SK-N-SH treated with all-trans-retinoic acid at 6 μM for 48 hours (cell line): ENCODE results near the gene AFAP1.
A peak's percentile ranks its signal among the peaks of the same experiment; 100 is the strongest.

Source experiments
- ATAC-seq: fragments of 200-7000 bp; cut with Tn5 transposase; 3 replicates; pipeline ENCODE4 v1.9.1; 2020; ENCODE audit warnings: mild to moderate bottlenecking, moderate library complexity
- ARNTL ChIP-seq: fragments of 450-650 bp; formaldehyde crosslinking; IDR thresholded peaks from 2 replicates; pipeline ENCODE4 v1.5.0; 2020; ENCODE audit warnings: low read depth, mild to moderate bottlenecking, moderate library complexity, borderline replicate concordance
- CSDC2 ChIP-seq: fragments of 250-450 bp; sonication (Bioruptor Pico); IDR thresholded peaks from 2 replicates; pipeline ENCODE4 v1.5.0; 2020; ENCODE audit warnings: mild to moderate bottlenecking, moderate library complexity
- CSRNP3 ChIP-seq: fragments of 250-450 bp; sonication (Bioruptor Pico); IDR thresholded peaks from 2 replicates; pipeline ENCODE4 v1.5.1; 2021; ENCODE audit warnings: mild to moderate bottlenecking, moderate library complexity
- ESRRG ChIP-seq: fragments of 250-450 bp; sonication (Bioruptor Pico); IDR thresholded peaks from 2 replicates; pipeline ENCODE4 v1.6.1; 2021; ENCODE audit warnings: mild to moderate bottlenecking
- GLIS3 ChIP-seq: fragments of 250-450 bp; sonication (Bioruptor Pico); IDR thresholded peaks from 2 replicates; pipeline ENCODE4 v1.5.0; 2020; ENCODE audit warnings: mild to moderate bottlenecking, moderate library complexity
- ISL1 ChIP-seq: fragments of 250-450 bp; sonication (Bioruptor Pico); IDR thresholded peaks from 2 replicates; pipeline ENCODE4 v2.1.2; 2022; ENCODE audit warnings: mild to moderate bottlenecking, moderate library complexity
- OSR1 ChIP-seq: fragments of 250-450 bp; sonication (Bioruptor Pico); IDR thresholded peaks from 2 replicates; pipeline ENCODE4 v1.8.0; 2022; ENCODE audit warnings: moderate library complexity, mild to moderate bottlenecking, inconsistent platforms
- POU6F1 ChIP-seq: fragments of 250-450 bp; sonication (Bioruptor Pico); IDR thresholded peaks from 2 replicates; pipeline ENCODE4 v1.8.0; 2021; ENCODE audit warnings: low read depth, mild to moderate bottlenecking, moderate library complexity, borderline replicate concordance
- PPARA ChIP-seq: fragments of 250-450 bp; sonication (Bioruptor Pico); IDR thresholded peaks from 2 replicates; pipeline ENCODE4 v1.5.0; 2020; ENCODE audit warnings: mild to moderate bottlenecking, borderline replicate concordance
- SNAI2 ChIP-seq: fragments of 250-450 bp; sonication (Bioruptor Pico); IDR thresholded peaks from 2 replicates; pipeline ENCODE4 v1.5.0; 2020; ENCODE audit warnings: mild to moderate bottlenecking, moderate library complexity
- TSHZ2 ChIP-seq: fragments of 250-450 bp; sonication (Bioruptor Pico); IDR thresholded peaks from 2 replicates; pipeline ENCODE4 v1.5.0; 2020; ENCODE audit warnings: mild to moderate bottlenecking, moderate library complexity
- ZC3H10 ChIP-seq: fragments of 250-450 bp; sonication (Bioruptor Pico); IDR thresholded peaks from 2 replicates; pipeline ENCODE4 v1.5.1; 2021; ENCODE audit warnings: mild to moderate bottlenecking, moderate library complexity
- ZFP3 ChIP-seq: fragments of 250-450 bp; sonication (Bioruptor Pico); IDR thresholded peaks from 2 replicates; pipeline ENCODE4 v1.5.0; 2020; ENCODE audit warnings: mild to moderate bottlenecking, moderate library complexity
- ZFP30 ChIP-seq: fragments of 450-650 bp; formaldehyde crosslinking; IDR thresholded peaks from 2 replicates; pipeline ENCODE4 v1.5.0; 2022; ENCODE audit warnings: mild to moderate bottlenecking, moderate library complexity
- ZNF565 ChIP-seq: fragments of 450-650 bp; formaldehyde crosslinking; conservative IDR thresholded peaks from 2 replicates; pipeline ENCODE4 v1.5.0; 2020; ENCODE audit warnings: low read depth, mild to moderate bottlenecking, moderate library complexity
- ZNF70 ChIP-seq: fragments of 450-650 bp; formaldehyde crosslinking; IDR thresholded peaks from 2 replicates; pipeline ENCODE4 v1.5.0; 2020; ENCODE audit warnings: mild to moderate bottlenecking, moderate library complexity
- TF ChIP-seq, protein P1 (sequence below): fragments of 250-450 bp; sonication (Bioruptor Pico); IDR thresholded peaks from 2 replicates; pipeline ENCODE4 v1.8.0; 2020; ENCODE audit warnings: mild to moderate bottlenecking, moderate library complexity, borderline replicate concordance

Gene AFAP1

GRCh38 chr4:7722766-7723387, 216.8 kb downstream of the AFAP1 start:
- no peak for TF ChIP-seq ZFP3 (CRISPR knock-in tag)
- TF ChIP-seq, protein P1, sequence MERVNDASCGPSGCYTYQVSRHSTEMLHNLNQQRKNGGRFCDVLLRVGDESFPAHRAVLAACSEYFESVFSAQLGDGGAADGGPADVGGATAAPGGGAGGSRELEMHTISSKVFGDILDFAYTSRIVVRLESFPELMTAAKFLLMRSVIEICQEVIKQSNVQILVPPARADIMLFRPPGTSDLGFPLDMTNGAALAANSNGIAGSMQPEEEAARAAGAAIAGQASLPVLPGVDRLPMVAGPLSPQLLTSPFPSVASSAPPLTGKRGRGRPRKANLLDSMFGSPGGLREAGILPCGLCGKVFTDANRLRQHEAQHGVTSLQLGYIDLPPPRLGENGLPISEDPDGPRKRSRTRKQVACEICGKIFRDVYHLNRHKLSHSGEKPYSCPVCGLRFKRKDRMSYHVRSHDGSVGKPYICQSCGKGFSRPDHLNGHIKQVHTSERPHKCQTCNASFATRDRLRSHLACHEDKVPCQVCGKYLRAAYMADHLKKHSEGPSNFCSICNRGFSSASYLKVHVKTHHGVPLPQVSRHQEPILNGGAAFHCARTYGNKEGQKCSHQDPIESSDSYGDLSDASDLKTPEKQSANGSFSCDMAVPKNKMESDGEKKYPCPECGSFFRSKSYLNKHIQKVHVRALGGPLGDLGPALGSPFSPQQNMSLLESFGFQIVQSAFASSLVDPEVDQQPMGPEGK (CRISPR knock-in tag), result no peak
- no peak for ATAC-seq

DNA sequence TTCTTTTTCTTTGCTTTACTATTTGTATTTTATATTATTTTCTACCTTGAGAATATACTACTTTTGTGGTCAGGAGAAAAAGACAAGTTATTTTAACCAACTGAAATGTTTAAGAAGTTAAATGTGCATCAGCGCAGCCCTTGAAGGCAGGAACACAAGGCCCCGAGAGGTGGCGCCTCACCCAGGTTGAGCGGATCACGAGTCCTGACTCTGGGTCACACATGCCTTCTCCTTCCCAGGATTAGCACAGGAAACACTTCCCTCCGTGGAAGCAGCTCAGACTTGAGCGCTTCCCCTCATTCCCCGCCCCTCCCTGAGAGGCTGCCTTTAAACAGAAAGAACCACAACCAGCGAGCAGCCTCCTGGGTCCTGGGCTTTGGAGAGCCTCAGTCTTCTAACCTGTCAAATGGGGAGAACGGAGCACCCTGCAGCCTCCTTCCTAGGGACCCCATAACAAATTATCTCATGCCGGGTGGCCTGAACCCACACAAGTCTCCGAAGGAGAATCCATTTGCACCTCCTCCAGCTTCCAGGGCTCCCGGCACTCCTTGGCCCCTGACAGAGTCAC, 217.6 kb downstream of the AFAP1 start:
- ATAC-seq, result no peak
- TF ChIP-seq SNAI2 (CRISPR knock-in tag) (no peak), ESRRG (CRISPR knock-in tag) (no peak), ZNF565 (CRISPR knock-in tag) (no peak), OSR1 (no peak), POU6F1 (CRISPR knock-in tag) (no peak)

DNA sequence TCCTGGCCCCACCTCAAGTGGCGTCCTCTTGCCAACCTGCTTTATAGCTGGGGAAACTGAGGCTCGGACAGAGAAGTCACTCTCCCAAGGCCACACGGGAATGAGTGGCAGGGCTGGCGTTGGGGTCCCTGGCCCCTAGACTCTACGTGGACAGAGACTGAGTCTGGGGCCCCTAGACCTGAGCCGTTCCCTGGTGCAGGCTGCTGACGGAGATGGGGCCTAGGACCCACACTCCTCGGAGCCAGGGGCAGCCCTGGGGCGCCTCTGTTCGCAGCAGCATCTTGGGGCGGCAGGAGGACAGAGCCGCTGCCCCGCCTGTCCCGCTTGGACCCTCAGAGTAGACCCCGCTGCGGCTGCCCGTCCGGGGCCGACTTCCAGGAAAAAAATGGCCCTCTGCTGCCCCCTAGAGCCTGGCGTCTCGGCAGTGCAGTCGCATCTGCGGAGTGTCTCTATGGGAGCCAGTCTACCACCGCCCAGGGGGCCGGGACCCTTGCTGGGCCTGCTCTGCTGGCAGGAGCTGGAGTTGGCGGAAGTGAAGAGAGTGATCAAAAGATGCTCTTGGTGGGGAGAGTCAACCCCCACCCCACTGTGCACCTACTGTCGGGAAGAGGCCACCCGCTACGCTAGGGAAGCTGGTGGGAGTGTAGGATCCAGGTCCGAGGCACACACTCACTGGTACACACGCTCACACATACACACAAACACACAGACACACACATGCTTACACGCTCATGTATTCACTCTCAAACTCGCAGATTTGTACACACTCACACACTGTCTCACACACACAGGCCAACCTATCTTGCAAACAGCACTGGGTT, 220.1 kb downstream of the AFAP1 start:
- peak; percentile 94 for ATAC-seq

More for the DNA sequence above, 220.1 kb downstream of the AFAP1 start:
- TF ChIP-seq ZFP30 (CRISPR knock-in tag) (no peak), SNAI2 (CRISPR knock-in tag) (no peak), POU6F1 (CRISPR knock-in tag) (no peak), PPARA (CRISPR knock-in tag) (no peak), CSRNP3 (no peak), ZNF70 (no peak), ARNTL (CRISPR knock-in tag) (no peak), TSHZ2 (CRISPR knock-in tag) (no peak), GLIS3 (no peak), OSR1 (no peak), ISL1 (CRISPR knock-in tag) (no peak), CSDC2 (CRISPR knock-in tag) (no peak), ZC3H10 (CRISPR knock-in tag) (no peak)
- TF ChIP-seq, protein P1 (CRISPR knock-in tag), result no peak
